WTC11 (cell line): ENCODE data around the gene BANK1. TPM values are rescaled to one million over a fixed set of nuclear protein-coding genes. Genes with fewer than 3 reads are reported as not detected.

Source experiments
- ATAC-seq: fragments of 200-7000 bp; cut with Tn5 transposase; 2 replicates; pipeline ENCODE4 v1.10.0; 2021; ENCODE audit warnings: mild to moderate bottlenecking, moderate library complexity
- CTCF ChIA-PET: fragments of 300-600 bp; sonication (Branson Sonifier 250); formaldehyde crosslinking; loops from one replicate; lab custom pipeline; 2021; ENCODE audit warnings: antibody characterized with exemption; lab: Charles Lee
- POLR2A ChIA-PET: fragments of 350-600 bp; sonication (Branson Sonifier 250); formaldehyde crosslinking; loops from one replicate; lab custom pipeline; 2021; ENCODE audit warnings: antibody characterized with exemption; lab: Charles Lee
- DNase-seq: peaks from one replicate; pipeline ENCODE4 v3.0.0; 2021; ENCODE audit warnings: low spot score
- H3K27ac Mint-ChIP-seq: 2 replicates; pipeline ENCODE4 v1.8.0; 2021; ENCODE audit warnings: mixed read lengths
- H3K27me3 Mint-ChIP-seq: 2 replicates; pipeline ENCODE4 v1.8.0; 2021; ENCODE audit warnings: low read depth, mild to moderate bottlenecking, moderate library complexity, mixed read lengths
- H3K36me3 Mint-ChIP-seq: 2 replicates; pipeline ENCODE4 v1.8.0; 2021; ENCODE audit warnings: mixed read lengths
- H3K4me1 Mint-ChIP-seq: 2 replicates; pipeline ENCODE4 v1.8.0; 2022; ENCODE audit warnings: mixed read lengths
- H3K4me3 Mint-ChIP-seq: 2 replicates; pipeline ENCODE4 v1.8.0; 2021; ENCODE audit warnings: mild to moderate bottlenecking, moderate library complexity, mixed read lengths
- H3K9me3 Mint-ChIP-seq: 2 replicates; pipeline ENCODE4 v1.8.0; 2021; ENCODE audit warnings: mixed read lengths
- AR ChIP-seq: fragments of 250-450 bp; sonication (Bioruptor Pico); IDR thresholded peaks from 2 replicates; pipeline ENCODE4 v1.9.0; 2021; ENCODE audit warnings: mild to moderate bottlenecking
- CREM ChIP-seq: sonication (generic); formaldehyde crosslinking; IDR thresholded peaks from 2 replicates; pipeline ENCODE4 v1.8.1; 2022; ENCODE audit warnings: mild to moderate bottlenecking, missing genetic modification reagents, moderate library complexity
- E2F1 ChIP-seq: sonication (generic); formaldehyde crosslinking; IDR thresholded peaks from 2 replicates; pipeline ENCODE4 v1.8.0; 2022; ENCODE audit warnings: mild to moderate bottlenecking, missing genetic modification reagents
- FOXK1 ChIP-seq: sonication (generic); formaldehyde crosslinking; IDR thresholded peaks from 2 replicates; pipeline ENCODE4 v1.8.0; 2022; ENCODE audit warnings: mild to moderate bottlenecking, moderate library complexity, missing genetic modification reagents
- JUN ChIP-seq: sonication (generic); formaldehyde crosslinking; IDR thresholded peaks from 2 replicates; pipeline ENCODE4 v1.8.0; 2023; ENCODE audit warnings: mild to moderate bottlenecking, missing genetic modification reagents
- NR2C2 ChIP-seq: sonication (generic); formaldehyde crosslinking; IDR thresholded peaks from 2 replicates; pipeline ENCODE4 v1.8.0; 2022; ENCODE audit warnings: mild to moderate bottlenecking, missing genetic modification reagents
- NR3C1 ChIP-seq: sonication (generic); formaldehyde crosslinking; conservative IDR thresholded peaks from 2 replicates; pipeline ENCODE4 v1.8.1; 2023; ENCODE audit warnings: low read depth, mild to moderate bottlenecking, missing genetic modification reagents
- TCF7 ChIP-seq: sonication (generic); formaldehyde crosslinking; IDR thresholded peaks from 2 replicates; pipeline ENCODE4 v1.8.0; 2022; ENCODE audit warnings: mild to moderate bottlenecking, low read depth, missing genetic modification reagents, moderate library complexity
- TEAD4 ChIP-seq: sonication (generic); formaldehyde crosslinking; IDR thresholded peaks from 2 replicates; pipeline ENCODE4 v1.8.0; 2022; ENCODE audit warnings: mild to moderate bottlenecking, missing genetic modification reagents
- USF2 ChIP-seq: sonication (generic); formaldehyde crosslinking; IDR thresholded peaks from 2 replicates; pipeline ENCODE4 v1.8.1; 2023; ENCODE audit warnings: mild to moderate bottlenecking, missing genetic modification reagents, moderate library complexity
- ZNF138 ChIP-seq: sonication (generic); formaldehyde crosslinking; conservative IDR thresholded peaks from 2 replicates; pipeline ENCODE4 v1.8.1; 2022; ENCODE audit warnings: mild to moderate bottlenecking, moderate library complexity, missing genetic modification reagents
- ZNF396 ChIP-seq: fragments of 250-450 bp; sonication (Bioruptor Pico); IDR thresholded peaks from 2 replicates; pipeline ENCODE4 v1.8.0; 2021; ENCODE audit warnings: mild to moderate bottlenecking, moderate library complexity, borderline replicate concordance
- ZNF423 ChIP-seq: fragments of 250-450 bp; sonication (Bioruptor Pico); IDR thresholded peaks from 2 replicates; pipeline ENCODE4 v2.1.2; 2022; ENCODE audit warnings: mild to moderate bottlenecking, moderate library complexity
- total RNA-seq: library from RNA; stranded (reverse); gene quantifications from 3 replicates; pipeline ENCODE4 v1.2.3, GENCODE V29; 2021
- TF ChIP-seq, protein P1 (sequence below): fragments of 250-450 bp; sonication (Bioruptor Pico); IDR thresholded peaks from 2 replicates; pipeline ENCODE4 v1.9.0; 2021; ENCODE audit warnings: moderate library complexity, mild to moderate bottlenecking, inconsistent platforms, borderline replicate concordance
- TF ChIP-seq, protein P2 (sequence below): fragments of 250-450 bp; sonication (Bioruptor Pico); IDR thresholded peaks from 2 replicates; pipeline ENCODE4 v1.8.0; 2021; ENCODE audit warnings: mild to moderate bottlenecking
- TF ChIP-seq, protein P3 (sequence below): sonication (generic); formaldehyde crosslinking; IDR thresholded peaks from 2 replicates; pipeline ENCODE4 v1.8.0; 2022; ENCODE audit warnings: missing genetic modification reagents
- TF ChIP-seq, protein P4 (sequence below): sonication (generic); formaldehyde crosslinking; IDR thresholded peaks from 2 replicates; pipeline ENCODE4 v1.8.1; 2023; ENCODE audit warnings: mild to moderate bottlenecking, missing genetic modification reagents

Gene BANK1
- total RNA-seq, 1 experiment from 2014 or later, result 0.68 TPM

DNA sequence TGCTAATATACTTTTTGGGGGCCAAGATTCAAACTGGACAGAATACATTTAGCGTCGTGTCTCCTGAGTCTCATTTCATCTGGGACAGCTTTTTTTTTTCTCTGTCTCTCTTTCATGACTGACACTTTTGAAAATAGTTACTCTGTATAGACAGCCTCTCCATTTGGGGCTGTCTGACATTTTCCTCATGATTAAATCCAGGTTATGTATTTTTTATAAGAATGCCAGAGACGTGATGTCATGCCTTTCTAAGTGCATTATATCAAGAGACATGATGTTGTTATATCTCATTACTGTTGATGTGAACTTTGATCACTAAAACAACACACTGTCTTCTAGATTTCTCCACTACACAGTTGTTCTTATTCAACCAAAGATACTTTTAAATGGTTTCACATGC lies 199.0 kb downstream of the BANK1 start (continued):
- TF ChIP-seq, protein P1, sequence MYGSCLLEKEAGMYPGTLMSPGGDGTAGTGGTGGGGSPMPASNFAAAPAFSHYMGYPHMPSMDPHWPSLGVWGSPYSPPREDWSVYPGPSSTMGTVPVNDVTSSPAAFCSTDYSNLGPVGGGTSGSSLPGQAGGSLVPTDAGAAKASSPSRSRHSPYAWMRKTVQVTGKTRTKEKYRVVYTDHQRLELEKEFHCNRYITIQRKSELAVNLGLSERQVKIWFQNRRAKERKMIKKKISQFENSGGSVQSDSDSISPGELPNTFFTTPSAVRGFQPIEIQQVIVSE (CRISPR knock-in tag), result no peak
- TF ChIP-seq AR (no peak), ZNF396 (no peak)

- POLR2A ChIA-PET, result no interaction called here
- TF ChIP-seq CREM (CRISPR knock-in tag), result no peak
- no peak for TF ChIP-seq ZNF396
- TF ChIP-seq, protein P2, sequence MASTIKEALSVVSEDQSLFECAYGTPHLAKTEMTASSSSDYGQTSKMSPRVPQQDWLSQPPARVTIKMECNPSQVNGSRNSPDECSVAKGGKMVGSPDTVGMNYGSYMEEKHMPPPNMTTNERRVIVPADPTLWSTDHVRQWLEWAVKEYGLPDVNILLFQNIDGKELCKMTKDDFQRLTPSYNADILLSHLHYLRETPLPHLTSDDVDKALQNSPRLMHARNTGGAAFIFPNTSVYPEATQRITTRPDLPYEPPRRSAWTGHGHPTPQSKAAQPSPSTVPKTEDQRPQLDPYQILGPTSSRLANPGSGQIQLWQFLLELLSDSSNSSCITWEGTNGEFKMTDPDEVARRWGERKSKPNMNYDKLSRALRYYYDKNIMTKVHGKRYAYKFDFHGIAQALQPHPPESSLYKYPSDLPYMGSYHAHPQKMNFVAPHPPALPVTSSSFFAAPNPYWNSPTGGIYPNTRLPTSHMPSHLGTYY (CRISPR knock-in tag), result no peak
- no peak for TF ChIP-seq TCF7 (CRISPR knock-in tag)
- TF ChIP-seq ZNF423 (CRISPR knock-in tag), result no peak
- no peak for TF ChIP-seq JUN (CRISPR knock-in tag)
- no peak for TF ChIP-seq TEAD4 (CRISPR knock-in tag)
- no peak for TF ChIP-seq ZNF138 (CRISPR knock-in tag)
- TF ChIP-seq E2F1 (CRISPR knock-in tag), result no peak
These were observed 201.9 kb downstream of the BANK1 start for GRCh38 chr4:101992446-101992845.

DNA sequence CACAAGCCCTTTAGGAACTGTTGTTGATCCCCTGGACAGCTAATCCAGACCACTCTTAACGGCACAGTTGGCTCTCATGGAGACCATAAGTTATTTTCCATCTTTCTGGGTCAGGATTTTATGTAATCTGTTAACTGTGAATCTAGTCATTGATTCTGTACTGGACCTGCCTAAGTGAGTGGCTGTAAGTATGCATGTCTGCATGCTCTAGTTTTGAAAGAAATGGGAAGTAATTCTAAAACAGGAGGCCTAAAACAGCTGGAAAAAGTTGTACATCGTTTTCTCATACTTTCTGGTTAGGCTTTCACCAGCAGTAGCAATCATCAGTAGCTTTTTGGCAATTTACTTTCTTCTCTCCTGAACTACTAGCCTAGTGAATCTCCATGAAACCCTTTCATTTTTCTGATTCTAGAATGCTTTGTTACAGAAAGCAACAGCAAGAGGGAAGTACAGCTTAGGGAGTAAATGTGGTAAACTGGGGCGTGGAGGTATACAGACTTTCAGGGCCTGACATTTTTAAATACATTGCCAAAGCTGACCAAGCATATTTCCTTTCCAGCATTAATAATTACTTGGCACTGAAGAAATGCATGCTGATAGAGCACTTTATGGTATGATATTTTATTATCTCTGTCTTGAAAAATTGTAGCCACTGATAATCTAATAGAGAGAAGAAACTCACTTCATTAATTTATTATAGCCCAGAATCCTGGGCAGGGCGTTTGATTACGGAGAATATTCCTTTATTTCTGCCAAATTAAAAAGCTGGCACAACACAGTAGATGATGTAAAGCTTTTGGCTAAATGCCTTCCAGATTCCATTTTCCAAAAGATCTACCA lies 202.7 kb downstream of the BANK1 start:
- DNase-seq (no peak), ATAC-seq (no peak)
- no peak for TF ChIP-seq NR3C1 (CRISPR knock-in tag)
- TF ChIP-seq, protein P3, sequence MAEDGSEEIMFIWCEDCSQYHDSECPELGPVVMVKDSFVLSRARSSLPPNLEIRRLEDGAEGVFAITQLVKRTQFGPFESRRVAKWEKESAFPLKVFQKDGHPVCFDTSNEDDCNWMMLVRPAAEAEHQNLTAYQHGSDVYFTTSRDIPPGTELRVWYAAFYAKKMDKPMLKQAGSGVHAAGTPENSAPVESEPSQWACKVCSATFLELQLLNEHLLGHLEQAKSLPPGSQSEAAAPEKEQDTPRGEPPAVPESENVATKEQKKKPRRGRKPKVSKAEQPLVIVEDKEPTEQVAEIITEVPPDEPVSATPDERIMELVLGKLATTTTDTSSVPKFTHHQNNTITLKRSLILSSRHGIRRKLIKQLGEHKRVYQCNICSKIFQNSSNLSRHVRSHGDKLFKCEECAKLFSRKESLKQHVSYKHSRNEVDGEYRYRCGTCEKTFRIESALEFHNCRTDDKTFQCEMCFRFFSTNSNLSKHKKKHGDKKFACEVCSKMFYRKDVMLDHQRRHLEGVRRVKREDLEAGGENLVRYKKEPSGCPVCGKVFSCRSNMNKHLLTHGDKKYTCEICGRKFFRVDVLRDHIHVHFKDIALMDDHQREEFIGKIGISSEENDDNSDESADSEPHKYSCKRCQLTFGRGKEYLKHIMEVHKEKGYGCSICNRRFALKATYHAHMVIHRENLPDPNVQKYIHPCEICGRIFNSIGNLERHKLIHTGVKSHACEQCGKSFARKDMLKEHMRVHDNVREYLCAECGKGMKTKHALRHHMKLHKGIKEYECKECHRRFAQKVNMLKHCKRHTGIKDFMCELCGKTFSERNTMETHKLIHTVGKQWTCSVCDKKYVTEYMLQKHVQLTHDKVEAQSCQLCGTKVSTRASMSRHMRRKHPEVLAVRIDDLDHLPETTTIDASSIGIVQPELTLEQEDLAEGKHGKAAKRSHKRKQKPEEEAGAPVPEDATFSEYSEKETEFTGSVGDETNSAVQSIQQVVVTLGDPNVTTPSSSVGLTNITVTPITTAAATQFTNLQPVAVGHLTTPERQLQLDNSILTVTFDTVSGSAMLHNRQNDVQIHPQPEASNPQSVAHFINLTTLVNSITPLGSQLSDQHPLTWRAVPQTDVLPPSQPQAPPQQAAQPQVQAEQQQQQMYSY (CRISPR knock-in tag), result no peak
- TF ChIP-seq, protein P4, sequence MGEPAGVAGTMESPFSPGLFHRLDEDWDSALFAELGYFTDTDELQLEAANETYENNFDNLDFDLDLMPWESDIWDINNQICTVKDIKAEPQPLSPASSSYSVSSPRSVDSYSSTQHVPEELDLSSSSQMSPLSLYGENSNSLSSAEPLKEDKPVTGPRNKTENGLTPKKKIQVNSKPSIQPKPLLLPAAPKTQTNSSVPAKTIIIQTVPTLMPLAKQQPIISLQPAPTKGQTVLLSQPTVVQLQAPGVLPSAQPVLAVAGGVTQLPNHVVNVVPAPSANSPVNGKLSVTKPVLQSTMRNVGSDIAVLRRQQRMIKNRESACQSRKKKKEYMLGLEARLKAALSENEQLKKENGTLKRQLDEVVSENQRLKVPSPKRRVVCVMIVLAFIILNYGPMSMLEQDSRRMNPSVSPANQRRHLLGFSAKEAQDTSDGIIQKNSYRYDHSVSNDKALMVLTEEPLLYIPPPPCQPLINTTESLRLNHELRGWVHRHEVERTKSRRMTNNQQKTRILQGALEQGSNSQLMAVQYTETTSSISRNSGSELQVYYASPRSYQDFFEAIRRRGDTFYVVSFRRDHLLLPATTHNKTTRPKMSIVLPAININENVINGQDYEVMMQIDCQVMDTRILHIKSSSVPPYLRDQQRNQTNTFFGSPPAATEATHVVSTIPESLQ, result no peak
- TF ChIP-seq NR2C2 (CRISPR knock-in tag), result no peak
- no peak for TF ChIP-seq USF2
- TF ChIP-seq FOXK1 (CRISPR knock-in tag), result no peak
- H3K36me3 Mint-ChIP-seq, result no peaks in the 10 kb centered on the region
- no peak overlapping the region for H3K27ac Mint-ChIP-seq
- CTCF ChIA-PET, result no interaction called here
- H3K27me3 Mint-ChIP-seq, result no peaks in the 10 kb centered on the region
- H3K4me1 Mint-ChIP-seq, result no peaks in the 10 kb centered on the region
- peaks cover 16% of the 10 kb centered on the region for H3K9me3 Mint-ChIP-seq
- H3K4me3 Mint-ChIP-seq, result no peak overlapping the region
- POLR2A ChIA-PET, result no interaction called here

More at GRCh38 chr4:101992446-101992845, 201.9 kb downstream of the BANK1 start:
- Mint-ChIP-seq H3K4me1 (no peaks in the 10 kb centered on the region), H3K4me3 (no peak overlapping the region), H3K27ac (no peak overlapping the region), H3K36me3 (no peaks in the 10 kb centered on the region), H3K9me3 (peaks cover 16% of the 10 kb centered on the region), H3K27me3 (no peaks in the 10 kb centered on the region)
- no peak for DNase-seq
- ATAC-seq, result no peak
- CTCF ChIA-PET, result no interaction called here
